ENCODE results near the gene STIP1.

STIP1 gene

DNA sequence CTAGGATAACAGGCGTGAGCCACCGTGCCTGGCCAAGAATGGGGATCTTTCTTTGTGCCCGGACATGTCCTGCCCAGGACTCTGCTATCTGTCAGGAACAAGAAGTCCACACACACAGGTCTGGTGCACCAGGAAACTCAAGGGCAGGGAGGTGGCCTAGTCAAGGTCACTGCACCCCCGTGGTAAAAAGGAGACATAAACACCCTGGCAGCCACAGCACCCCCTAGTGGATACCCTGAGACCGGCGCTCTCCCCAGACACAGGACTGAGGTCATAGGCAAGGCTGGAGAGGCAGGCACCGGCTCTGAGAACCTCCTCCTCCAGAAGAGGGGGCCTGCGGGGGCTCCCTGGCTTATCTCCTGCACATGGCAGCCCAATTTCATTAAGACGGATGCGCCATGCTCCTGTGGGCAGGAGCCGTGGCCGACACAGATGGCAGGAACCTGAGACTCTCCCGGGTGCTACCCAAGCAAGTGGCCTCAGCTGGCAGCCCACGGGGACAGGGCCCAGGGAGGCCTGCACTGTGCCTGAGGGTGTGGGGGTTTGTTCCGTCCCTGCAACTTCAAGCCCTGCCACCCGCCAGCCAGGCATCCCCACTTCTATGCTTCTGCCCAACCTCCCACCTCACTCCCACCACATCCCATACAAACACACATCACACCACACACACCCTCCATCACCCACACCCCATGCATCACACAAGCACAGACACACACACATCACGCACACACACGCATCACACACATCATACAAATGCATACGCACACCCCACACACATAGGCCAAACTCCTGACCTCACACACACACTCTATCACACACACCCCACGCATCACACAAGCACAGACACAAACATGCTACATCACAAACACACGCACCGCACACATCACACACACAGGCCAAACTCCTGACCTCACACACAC is 39.7 kb upstream of the STIP1 start:
- Histone ChIP-seq H3K9me3 (replicated peaks in 1 of 11) (no peaks in the 10 kb centered on the region), H3K27me3 (no peaks in the 10 kb centered on the region), H3K9ac (peak overlapping the region in 8 of 11 experiments; percentile 34 to 60 (median 50); a peak in 15 of 22 replicates), H3K27ac (peak overlapping the region in 9 of 11 experiments; percentile 25 to 71 (median 62); a peak in 16 of 22 replicates), H3K4me2 (peak overlapping the region in 10 of 11 experiments; percentile 16 to 52 (median 42); a peak in 14 of 22 replicates), H3K4me1 (peaks cover 4 to 39% (median 33%) of the 10 kb centered on the region in 10 experiments; a peak in 18 of 20 replicates), H4K20me1 (peaks cover 0 to 94% (median 73%) of the 10 kb centered on the region in 11 experiments; a peak in 20 of 22 replicates), H3K36me3 (peaks cover 0 to 25% (median 15%) of the 10 kb centered on the region in 11 experiments; a peak in 14 of 22 replicates), H3K4me3 (no peak overlapping the region)
- TF ChIP-seq Cebpa-rat (IDR thresholded peaks at IDR 0.05): no peak

DNA sequence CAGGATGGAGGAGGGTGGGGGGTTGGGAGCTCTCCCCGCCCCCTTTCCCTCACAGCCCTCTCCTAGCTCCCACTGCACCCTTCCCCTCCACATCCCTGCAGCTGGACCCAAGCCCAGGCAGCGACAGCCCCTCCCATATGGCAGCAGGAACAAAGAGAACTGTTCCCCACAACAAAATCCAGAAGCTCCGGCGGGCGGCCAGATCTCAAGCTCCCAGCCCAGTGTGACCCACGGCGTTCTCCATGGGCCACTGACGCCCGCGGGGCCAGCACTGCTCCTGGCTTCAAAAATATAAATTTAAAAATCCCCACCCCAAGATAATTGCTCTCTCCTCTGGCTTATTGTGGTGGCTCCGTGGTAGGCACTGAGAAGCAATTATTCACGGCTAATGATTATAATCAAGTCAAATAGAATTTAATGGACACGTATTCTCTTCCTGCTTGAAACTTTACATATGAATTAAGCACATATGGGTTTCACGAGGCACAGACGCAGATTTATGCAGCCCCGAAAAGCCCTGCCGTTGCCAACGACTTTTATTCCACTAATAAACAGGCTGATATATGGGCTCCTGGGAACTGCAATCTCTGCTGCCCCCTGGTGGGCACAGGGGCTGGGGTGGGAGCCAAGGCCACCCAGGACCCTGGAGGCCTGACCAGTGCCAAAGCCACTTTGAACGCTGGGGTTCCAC is 37.6 kb upstream of the STIP1 start:
- peaks cover 3 to 44% (median 38%) of the 10 kb centered on the region in 10 experiments; a peak in 18 of 20 replicates for H3K4me1 ChIP-seq
- peak overlapping the region in 2 of 11 experiments; percentile 1 to 14; a peak in 2 of 22 replicates for H3K9ac ChIP-seq
- no peak overlapping the region for H3K27ac ChIP-seq
- peak overlapping the region in 6 of 11 experiments; percentile 7 to 45 (median 32); a peak in 9 of 22 replicates for H3K4me2 ChIP-seq
- H3K4me3 ChIP-seq: no peak overlapping the region
- TF ChIP-seq Cebpa-rat (IDR thresholded peaks at IDR 0.05): no peak
- H3K27me3 ChIP-seq: no peaks in the 10 kb centered on the region
- peaks cover 3 to 94% (median 74%) of the 10 kb centered on the region in 11 experiments; a peak in 20 of 22 replicates for H4K20me1 ChIP-seq
- H3K9me3 ChIP-seq (replicated peaks in 1 of 11): no peaks in the 10 kb centered on the region
- H3K36me3 ChIP-seq: peaks cover 0 to 30% (median 20%) of the 10 kb centered on the region in 11 experiments; a peak in 15 of 22 replicates

DNA sequence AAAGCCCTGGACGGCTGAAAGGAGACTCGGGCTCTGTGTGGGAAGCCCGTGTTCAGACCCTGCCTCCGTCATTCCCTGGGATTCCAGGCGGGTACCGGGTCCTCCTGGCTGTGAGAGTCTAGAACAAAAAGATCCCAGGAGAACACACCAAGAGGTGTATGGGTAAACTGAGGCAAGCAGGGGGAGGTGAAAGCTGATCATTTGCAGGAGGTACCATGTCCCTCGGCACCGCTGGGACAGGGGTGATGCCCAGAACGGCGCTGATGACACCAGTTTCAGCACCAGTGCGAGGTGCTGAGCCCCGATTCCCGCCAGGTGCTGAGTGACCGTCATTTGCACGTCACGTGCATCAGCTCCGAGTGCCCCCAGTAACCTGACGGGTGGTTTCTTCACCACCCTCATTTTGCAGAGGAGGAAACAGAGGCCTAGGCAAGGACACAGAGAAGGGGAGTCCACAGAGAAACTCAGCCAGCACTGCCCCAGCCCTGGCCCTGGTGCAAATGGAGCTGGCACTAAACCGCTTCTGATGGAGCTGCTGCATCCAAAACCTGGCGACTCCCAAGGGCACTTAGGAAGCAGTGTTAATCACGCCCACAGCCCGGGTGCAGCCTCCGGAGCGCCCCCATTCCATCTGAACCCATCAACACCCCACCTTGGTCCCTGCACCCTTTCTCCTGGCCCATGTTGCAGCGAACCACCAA is 36.9 kb upstream of the STIP1 start:
- Histone ChIP-seq H3K4me2 (no peak overlapping the region), H3K4me1 (peaks cover 0 to 44% (median 31%) of the 10 kb centered on the region in 10 experiments; a peak in 17 of 20 replicates), H3K27me3 (no peaks in the 10 kb centered on the region), H3K9me3 (replicated peaks in 1 of 11) (no peaks in the 10 kb centered on the region), H3K9ac (no peak overlapping the region), H3K27ac (no peak overlapping the region), H3K4me3 (no peak overlapping the region), H3K36me3 (peaks cover 0 to 30% (median 20%) of the 10 kb centered on the region in 11 experiments; a peak in 15 of 22 replicates), H4K20me1 (peaks cover 9 to 97% (median 76%) of the 10 kb centered on the region in 11 experiments; a peak in 20 of 22 replicates)
- TF ChIP-seq Cebpa-rat (IDR thresholded peaks at IDR 0.05): no peak

DNA sequence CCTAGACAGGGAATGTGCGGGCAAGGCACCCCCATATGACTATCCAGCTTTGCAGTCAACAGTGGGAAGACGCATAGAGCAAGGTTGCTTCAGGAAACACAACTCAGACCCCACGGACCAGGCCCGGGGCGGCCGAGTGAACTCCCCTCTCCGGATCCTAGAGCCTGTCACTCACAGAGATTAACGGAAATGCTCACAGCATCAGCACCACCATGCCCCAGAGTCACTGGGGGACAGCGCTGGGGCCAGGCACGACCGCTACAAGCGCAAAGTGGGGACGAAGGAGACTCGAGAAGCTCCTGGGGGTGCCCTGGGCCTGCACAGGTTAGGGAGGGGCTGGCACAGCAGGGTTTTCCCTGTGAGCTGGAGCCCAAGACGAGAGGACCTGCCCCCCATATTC is 35.9 kb upstream of the STIP1 start:
- H3K4me2 ChIP-seq: no peak overlapping the region
- H3K4me1 ChIP-seq: peaks cover 0 to 41% (median 28%) of the 10 kb centered on the region in 10 experiments; a peak in 17 of 20 replicates
- H3K9me3 ChIP-seq (replicated peaks in 1 of 11): no peaks in the 10 kb centered on the region
- no peak for TF ChIP-seq Cebpa-rat (IDR thresholded peaks at IDR 0.05)
- H3K27ac ChIP-seq: no peak overlapping the region
- H3K27me3 ChIP-seq: no peaks in the 10 kb centered on the region
- peaks cover 0 to 30% (median 16%) of the 10 kb centered on the region in 11 experiments; a peak in 15 of 22 replicates for H3K36me3 ChIP-seq
- no peak overlapping the region for H3K9ac ChIP-seq
- H3K4me3 ChIP-seq: no peak overlapping the region
- H4K20me1 ChIP-seq: peaks cover 9 to 98% (median 83%) of the 10 kb centered on the region in 11 experiments; a peak in 20 of 22 replicates

DNA sequence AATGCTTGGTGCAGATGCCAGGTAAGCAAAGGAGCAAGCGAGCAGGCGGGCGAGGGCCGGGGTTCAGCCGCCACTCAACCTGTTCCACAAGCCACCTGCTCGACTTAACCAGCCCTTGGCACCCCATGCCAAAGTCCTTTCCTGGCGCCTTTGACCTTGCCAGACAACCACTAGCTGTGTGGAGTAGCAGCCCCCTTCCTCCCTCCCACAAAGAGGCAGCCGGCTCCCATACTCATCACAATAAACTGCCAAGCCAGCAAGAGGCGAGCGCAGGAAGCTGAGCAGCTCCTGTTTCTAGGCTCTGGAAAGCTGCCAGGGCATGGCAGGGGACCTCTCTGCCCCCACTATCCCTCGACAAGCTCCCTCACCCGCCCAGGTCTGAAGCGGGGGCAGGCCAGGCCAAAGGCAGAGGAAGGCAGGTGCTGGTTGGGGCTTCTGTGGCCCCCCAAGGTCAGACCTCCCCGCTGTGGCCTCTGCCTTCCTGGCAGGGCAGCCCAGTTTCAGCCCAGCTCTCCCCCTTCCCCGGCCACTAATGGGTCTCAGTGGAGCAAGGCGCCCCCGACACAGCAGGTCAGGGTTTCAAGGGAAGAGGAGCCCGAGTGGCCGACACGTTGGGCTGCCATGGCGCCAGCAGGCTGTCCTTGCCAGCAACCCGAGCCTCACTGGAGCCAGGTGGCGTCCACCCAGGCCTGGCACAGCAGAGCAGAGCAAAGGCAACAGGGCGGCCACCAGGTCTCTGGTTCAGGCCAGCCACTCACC is 35.3 kb upstream of the STIP1 start:
- Histone ChIP-seq H3K9ac (peak overlapping the region in 3 of 11 experiments; percentile 3 to 19 (median 15); a peak in 2 of 22 replicates), H3K4me3 (no peak overlapping the region), H3K9me3 (replicated peaks in 1 of 11) (no peaks in the 10 kb centered on the region), H3K27ac (no peak overlapping the region), H3K4me2 (no peak overlapping the region), H3K4me1 (peaks cover 0 to 37% (median 24%) of the 10 kb centered on the region in 10 experiments; a peak in 17 of 20 replicates), H4K20me1 (peaks cover 9 to 96% (median 84%) of the 10 kb centered on the region in 11 experiments; a peak in 20 of 22 replicates), H3K27me3 (no peaks in the 10 kb centered on the region), H3K36me3 (peaks cover 0 to 30% (median 16%) of the 10 kb centered on the region in 11 experiments; a peak in 15 of 22 replicates)
- TF ChIP-seq Cebpa-rat (IDR thresholded peaks at IDR 0.05): no peak

DNA sequence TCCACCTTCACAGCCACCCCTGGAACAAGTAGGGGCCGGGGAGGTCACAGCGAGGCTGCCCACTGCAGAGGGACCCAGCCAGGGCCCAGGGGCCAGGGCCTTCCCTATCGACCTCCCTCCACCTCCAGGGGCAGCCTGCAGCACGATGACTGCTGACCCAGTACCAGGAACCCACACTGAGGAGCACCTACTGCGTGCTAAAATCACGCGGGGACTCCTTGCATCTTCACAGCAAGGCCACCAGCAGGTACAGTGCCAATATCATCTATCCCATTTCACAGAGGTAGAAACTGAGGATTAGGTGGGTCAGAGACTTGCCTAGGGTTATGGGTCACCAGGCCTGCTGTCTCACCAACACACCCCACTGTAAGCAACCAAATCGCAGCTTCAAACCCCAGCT is 34.6 kb upstream of the STIP1 start:
- peaks cover 0 to 30% (median 16%) of the 10 kb centered on the region in 11 experiments; a peak in 15 of 22 replicates for H3K36me3 ChIP-seq
- no peak overlapping the region for H3K9ac ChIP-seq
- H3K4me1 ChIP-seq: peaks cover 0 to 30% (median 18%) of the 10 kb centered on the region in 10 experiments; a peak in 17 of 20 replicates
- H3K27me3 ChIP-seq: no peaks in the 10 kb centered on the region
- H3K27ac ChIP-seq: no peak overlapping the region
- TF ChIP-seq Cebpa-rat (IDR thresholded peaks at IDR 0.05): no peak
- peaks cover 9 to 94% (median 80%) of the 10 kb centered on the region in 11 experiments; a peak in 20 of 22 replicates for H4K20me1 ChIP-seq
- H3K4me3 ChIP-seq: no peak overlapping the region
- no peaks in the 10 kb centered on the region for H3K9me3 ChIP-seq (replicated peaks in 1 of 11)
- no peak overlapping the region for H3K4me2 ChIP-seq

DNA sequence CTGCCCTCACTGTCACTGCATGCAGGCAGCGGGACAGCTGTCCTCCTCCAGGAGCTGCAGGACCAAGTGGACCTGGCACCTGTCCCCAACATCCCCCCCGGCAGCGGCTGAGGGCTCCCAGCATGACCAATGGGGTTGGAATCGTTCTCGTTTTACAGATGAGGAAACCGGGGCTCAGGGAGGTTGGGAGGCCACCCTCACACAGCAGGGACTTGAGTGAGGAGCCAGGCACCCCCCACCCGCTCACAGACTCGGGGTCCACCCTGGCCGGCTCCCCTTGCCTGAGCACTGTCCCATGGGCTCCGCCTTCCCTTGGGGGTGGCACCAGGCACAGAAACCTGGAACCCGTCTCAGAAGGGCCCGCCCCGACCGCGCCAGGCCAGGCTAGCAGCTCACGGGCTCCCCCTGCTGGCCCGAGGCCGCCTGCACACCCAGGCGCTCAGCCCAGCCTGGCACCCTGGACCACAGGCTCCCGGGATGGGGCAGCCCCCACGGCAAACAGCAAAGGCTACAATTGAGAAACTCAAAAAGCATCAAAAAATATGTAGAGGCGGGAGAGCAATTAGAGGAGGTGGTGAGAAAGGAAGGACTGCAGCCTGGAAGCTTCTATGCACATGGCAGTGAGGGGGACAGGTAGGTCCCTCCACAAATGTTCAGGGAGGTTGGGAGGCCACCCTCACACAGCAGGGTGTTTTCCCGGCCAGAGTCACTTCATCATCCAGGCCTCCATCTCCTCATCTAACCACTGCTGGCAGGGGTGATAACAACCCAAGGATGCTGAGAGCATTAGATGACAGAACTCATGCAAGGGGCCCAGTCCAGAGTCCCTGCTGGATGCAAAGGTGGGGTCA is 32.9 kb upstream of the STIP1 start:
- TF ChIP-seq Cebpa-rat (IDR thresholded peaks at IDR 0.05): no peak

More for the DNA sequence above, 32.9 kb upstream of the STIP1 start:
- Histone ChIP-seq H3K4me2 (peak overlapping the region in 9 of 11 experiments; percentile 5 to 79 (median 37); a peak in 12 of 22 replicates), H3K4me1 (peaks cover 0 to 21% (median 11%) of the 10 kb centered on the region in 10 experiments; a peak in 14 of 20 replicates), H3K27me3 (no peaks in the 10 kb centered on the region), H3K9ac (0 out of 22 replicates have a peak overlapping the region, but pooled peaks of 1 of the 11 experiments have one; percentile 4), H3K36me3 (peaks cover 0 to 34% (median 17%) of the 10 kb centered on the region in 11 experiments; a peak in 15 of 22 replicates), H3K4me3 (no peak overlapping the region), H4K20me1 (peaks cover 9 to 92% (median 76%) of the 10 kb centered on the region in 11 experiments; a peak in 20 of 22 replicates), H3K9me3 (replicated peaks in 1 of 11) (no peaks in the 10 kb centered on the region), H3K27ac (no peak overlapping the region)

All from BLaER1 treated with 17β-estradiol and CSF1 and Interleukin-3, amounts not matched to agents 10 nM and 100 nM (cell line).